HG03469 (cell line): ENCODE data around the gene AP2S1.
"Not testable (repeated sequence)": the region's sequence is repeated elsewhere in the genome, so short reads cannot be mapped to it uniquely, and the experiment has no call there.

Experiments used
- ATAC-seq: cut with Tn5 transposase; IDR thresholded peaks from one replicate; pipeline ENCODE4 v1.9.1; 2021; ENCODE audit warnings: mild to moderate bottlenecking, moderate library complexity, moderate number of reproducible peaks; ENCODE audit not compliant: unreplicated experiment

Gene AP2S1

GRCh38 chr19:46809534-46810272, 40.9 kb downstream of the AP2S1 start:
- no peak for ATAC-seq

- no peak for ATAC-seq
These were observed 44.0 kb downstream of the AP2S1 start for GRCh38 chr19:46806656-46807055.

- not testable (repeated sequence) for ATAC-seq
These were observed 46.2 kb downstream of the AP2S1 start for GRCh38 chr19:46804432-46804831.

- ATAC-seq = no peak
These were observed 47.1 kb downstream of the AP2S1 start for GRCh38 chr19:46803555-46803954.

GRCh38 chr19:46802152-46802551, 48.5 kb downstream of the AP2S1 start:
- no peak for ATAC-seq

GRCh38 chr19:46798713-46799112, 51.9 kb downstream of the AP2S1 start:
- no peak for ATAC-seq

- no peak for ATAC-seq
These were observed 52.8 kb downstream of the AP2S1 start for GRCh38 chr19:46797881-46798280.

GRCh38 chr19:46791944-46792343, 58.7 kb downstream of the AP2S1 start:
- ATAC-seq = no peak

GRCh38 chr19:46789371-46789770, 61.3 kb downstream of the AP2S1 start:
- no peak for ATAC-seq

GRCh38 chr19:46788968-46789338, 61.7 kb downstream of the AP2S1 start:
- no peak for ATAC-seq

GRCh38 chr19:46788262-46788967, 62.2 kb downstream of the AP2S1 start, which contains the start of gene SLC1A5:
Gene SLC1A5 (minus strand): TSS chr19:46788594. CDS start chr19:46787965, 629 bp downstream.
- ATAC-seq = no peak
